H9 (cell line): ENCODE results near the gene TCFL5. TPM values are rescaled to one million over a fixed set of nuclear protein-coding genes. Genes with fewer than 3 reads are reported as not detected.

Experiments used
- DNase-seq: peaks from one replicate; pipeline ENCODE4 v3.0.0-alpha.2; 2017
- H2AFZ ChIP-seq: one replicate; pipeline ENCODE4 v1.6.1; 2013; ENCODE audit warnings: mild to moderate bottlenecking, low read length, control low read depth, moderate library complexity
- H2AK5ac ChIP-seq: 2 replicates; pipeline ENCODE4 v1.6.1; 2013; ENCODE audit warnings: low read length, control low read depth, mixed read lengths; ENCODE audit not compliant: insufficient read length
- H2BK120ac ChIP-seq: one replicate; pipeline ENCODE4 v1.6.1; 2013; ENCODE audit warnings: low read depth, mild to moderate bottlenecking, low read length, control low read depth, inconsistent platforms; ENCODE audit not compliant: poor library complexity, severe bottlenecking
- H2BK12ac ChIP-seq: 2 replicates; pipeline ENCODE4 v1.6.1; 2013; ENCODE audit warnings: low read length, control low read depth, mixed read lengths, low read depth; ENCODE audit not compliant: insufficient read length
- H2BK15ac ChIP-seq: 2 replicates; pipeline ENCODE4 v1.6.1; 2013; ENCODE audit warnings: low read depth, low read length, control low read depth
- H2BK20ac ChIP-seq: one replicate; pipeline ENCODE4 v1.6.1; 2013; ENCODE audit warnings: low read depth, mild to moderate bottlenecking, low read length, control low read depth, inconsistent platforms; ENCODE audit not compliant: poor library complexity, severe bottlenecking
- H2BK5ac ChIP-seq: 2 replicates; pipeline ENCODE4 v1.6.1; 2013; ENCODE audit warnings: low read length, control low read depth, mixed read lengths; ENCODE audit not compliant: insufficient read length
- H3K14ac ChIP-seq: 2 replicates; pipeline ENCODE4 v1.6.1; 2013; ENCODE audit warnings: low read length, control low read depth; ENCODE audit not compliant: insufficient read depth
- H3K18ac ChIP-seq: 2 replicates; pipeline ENCODE4 v1.6.1; 2013; ENCODE audit warnings: low read depth, mild to moderate bottlenecking, mixed read lengths, low read length, control low read depth; ENCODE audit not compliant: insufficient read length
- H3K23ac ChIP-seq: 2 replicates; pipeline ENCODE4 v1.6.1; 2013; ENCODE audit warnings: low read length, control low read depth, mixed read lengths, low read depth; ENCODE audit not compliant: insufficient read length
- H3K23me2 ChIP-seq: 2 replicates; pipeline ENCODE4 v1.6.1; 2013; ENCODE audit warnings: low read depth, mild to moderate bottlenecking, mixed read lengths, low read length, control low read depth; ENCODE audit not compliant: insufficient read length, poor library complexity, severe bottlenecking
- H3K27ac ChIP-seq: 2 replicates; pipeline ENCODE4 v1.5.1; 2013; ENCODE audit warnings: low read length, control low read depth, mixed read lengths, low read depth; ENCODE audit not compliant: insufficient read length
- H3K27me3 ChIP-seq: 2 replicates; pipeline ENCODE4 v1.6.1; 2013; ENCODE audit warnings: low read length, control low read depth, inconsistent platforms; ENCODE audit not compliant: insufficient read depth
- H3K4ac ChIP-seq: 2 replicates; pipeline ENCODE4 v1.6.1; 2013; ENCODE audit warnings: low read depth, mild to moderate bottlenecking, control low read depth, inconsistent platforms, low read length, moderate library complexity
- H3K4me1 ChIP-seq: 2 replicates; pipeline ENCODE4 v1.6.1; 2013; ENCODE audit warnings: low read length, control low read depth, inconsistent platforms; ENCODE audit not compliant: insufficient read depth
- H3K4me2 ChIP-seq: 2 replicates; pipeline ENCODE4 v1.6.1; 2013; ENCODE audit warnings: low read length, control low read depth, mixed read lengths; ENCODE audit not compliant: insufficient read length, insufficient read depth
- H3K56ac ChIP-seq: 2 replicates; pipeline ENCODE4 v1.6.1; 2013; ENCODE audit warnings: low read depth, mild to moderate bottlenecking, mixed read lengths, low read length, control low read depth; ENCODE audit not compliant: insufficient read length
- H3K79me1 ChIP-seq: 2 replicates; pipeline ENCODE4 v1.6.1; 2013; ENCODE audit warnings: low read depth, mild to moderate bottlenecking, moderate library complexity, low read length, control low read depth, inconsistent platforms; ENCODE audit not compliant: insufficient read depth, poor library complexity, severe bottlenecking
- H3K79me2 ChIP-seq: 2 replicates; pipeline ENCODE4 v1.6.1; 2013; ENCODE audit warnings: low read length, control low read depth, inconsistent platforms; ENCODE audit not compliant: insufficient read depth
- H3K9ac ChIP-seq: 2 replicates; pipeline ENCODE4 v1.6.1; 2013; ENCODE audit warnings: low read length, control low read depth, mixed read lengths; ENCODE audit not compliant: insufficient read length; ENCODE audit errors: extremely low read depth
- H3K9me3 ChIP-seq: one replicate; pipeline ENCODE4 v1.6.1; 2013; ENCODE audit warnings: low read depth, low read length, inconsistent platforms; ENCODE audit not compliant: control insufficient read depth
- H3T11ph ChIP-seq: one replicate; pipeline ENCODE4 v1.6.1; 2013; ENCODE audit warnings: mild to moderate bottlenecking, low read length, control low read depth, inconsistent platforms
- H4K20me1 ChIP-seq: one replicate; pipeline ENCODE4 v1.6.1; 2013; ENCODE audit not compliant: control insufficient read depth, insufficient read length, insufficient read depth
- H4K5ac ChIP-seq: 2 replicates; pipeline ENCODE4 v1.6.1; 2013; ENCODE audit warnings: low read depth, mild to moderate bottlenecking, mixed read lengths, low read length, control low read depth; ENCODE audit not compliant: insufficient read length
- H4K8ac ChIP-seq: replicated peaks from 2 replicates; pipeline ENCODE4 v1.6.1; 2013; ENCODE audit warnings: low read length, control low read depth, mixed read lengths, low read depth; ENCODE audit not compliant: insufficient read length
- H4K91ac ChIP-seq: 2 replicates; pipeline ENCODE4 v1.6.1; 2013; ENCODE audit warnings: low read depth, mild to moderate bottlenecking, moderate library complexity, mixed read lengths, low read length, control low read depth; ENCODE audit not compliant: insufficient read length
- H3K27ac Mint-ChIP-seq, 3 experiments: 2 replicates in 2 of 3; 3 replicates in 1 of 3; pipeline ENCODE4 v1.8.0; 2020 to 2021; ENCODE audit warnings: mixed read lengths in 3 of 3, mild to moderate bottlenecking in 1 of 3, moderate library complexity in 1 of 3
- H3K27me3 Mint-ChIP-seq: 2 replicates; pipeline ENCODE4 v1.8.0; 2021; ENCODE audit warnings: low read depth, mild to moderate bottlenecking, moderate library complexity, mixed read lengths
- H3K36me3 Mint-ChIP-seq, 3 experiments: 2 replicates in 2 of 3; 3 replicates in 1 of 3; pipeline ENCODE4 v1.8.0; 2020 to 2021; ENCODE audit warnings: low read depth in 3 of 3, mixed read lengths in 3 of 3; ENCODE audit not compliant: insufficient read depth in 1 of 3
- H3K4me1 Mint-ChIP-seq, 2 experiments: 2 replicates each; pipeline ENCODE4 v1.8.0; 2020; ENCODE audit warnings: mixed read lengths in 2 of 2
- H3K4me3 Mint-ChIP-seq, 2 experiments: 2 replicates in 1 of 2; 3 replicates in 1 of 2; pipeline ENCODE4 v1.8.0; 2020 to 2021; ENCODE audit warnings: mild to moderate bottlenecking in 2 of 2, mixed read lengths in 2 of 2, moderate library complexity in 1 of 2
- H3K9me3 Mint-ChIP-seq, 2 experiments: 2 replicates in 1 of 2; 3 replicates in 1 of 2; pipeline ENCODE4 v1.8.0; 2020; ENCODE audit warnings: mild to moderate bottlenecking in 2 of 2, mixed read lengths in 2 of 2, moderate library complexity in 1 of 2
- CTCF ChIP-seq: fragments of 200-600 bp; sonication (generic); conservative IDR thresholded peaks from 3 replicates; pipeline ENCODE4 v1.8.0; 2021; ENCODE audit warnings: antibody characterized with exemption, mild to moderate bottlenecking
- WGBS: extraction: QIAGEN DNeasy Blood & Tissue Kit; methylation state at CpG from one replicate; pipeline ENCODE4 v1.1.7; 2013; ENCODE audit warnings: missing lambda C conversion rate, low lambda C conversion rate, mixed read lengths; ENCODE audit not compliant: insufficient read length; ENCODE audit errors: extremely low coverage; 5-methylcytosine and 5-hydroxymethylcytosine counted together
- total RNA-seq: library from RNA; stranded (reverse); gene quantifications from 2 replicates; pipeline ENCODE4 v1.2.1, GENCODE V29; 2021

The TCFL5 gene
- total RNA-seq, 1 experiment from 2014 or later, result 16.4 TPM

- H3K23me2 ChIP-seq, result no peaks in the 10 kb centered on the region
- H2AK5ac ChIP-seq, result no peak overlapping the region
- no peak overlapping the region for H3K27ac ChIP-seq
- no peak overlapping the region for H2AFZ ChIP-seq
- H3K4me3 Mint-ChIP-seq, result no peak overlapping the region
- H2BK12ac ChIP-seq, result no peak overlapping the region
- H3K14ac ChIP-seq, result no peak overlapping the region; the same call in 1 of the 2 replicates
- no peak overlapping the region for H3K9ac ChIP-seq
- H3K27ac Mint-ChIP-seq, result no peak overlapping the region
- H3K4me1 Mint-ChIP-seq, result peaks cover 14 to 16% of the 10 kb centered on the region in 2 experiments
- no CpG with 5 or more reads among the region's 9 CpGs for WGBS
- H3K27me3 ChIP-seq, result no peaks in the 10 kb centered on the region
- no peak overlapping the region for H3K4ac ChIP-seq
- H4K8ac ChIP-seq, result no peak overlapping the region
- H3K79me1 ChIP-seq, result no peaks in the 10 kb centered on the region
- H2BK15ac ChIP-seq, result no peak overlapping the region
- no peak overlapping the region for H3K18ac ChIP-seq
- H3K4me2 ChIP-seq, result no peak overlapping the region
- TF ChIP-seq CTCF, result no peak
- H3T11ph ChIP-seq, result no peak overlapping the region
- H4K5ac ChIP-seq, result no peak overlapping the region
- H3K4me1 ChIP-seq, result no peaks in the 10 kb centered on the region
- H2BK20ac ChIP-seq, result no peak overlapping the region
- DNase-seq, result no peak
- no peak overlapping the region for H2BK120ac ChIP-seq
- H4K91ac ChIP-seq, result no peak overlapping the region
- no peaks in the 10 kb centered on the region for H3K9me3 ChIP-seq
- no peaks in the 10 kb centered on the region for H3K79me2 ChIP-seq
- H3K56ac ChIP-seq, result no peak overlapping the region
- no peak overlapping the region for H2BK5ac ChIP-seq
- no peaks in the 10 kb centered on the region for H3K9me3 Mint-ChIP-seq
- no peaks in the 10 kb centered on the region for H4K20me1 ChIP-seq
- no peak overlapping the region for H3K23ac ChIP-seq
- H3K36me3 Mint-ChIP-seq, result peaks cover 67 to 95% (median 73%) of the 10 kb centered on the region in 3 experiments
- H3K27me3 Mint-ChIP-seq, result no peaks in the 10 kb centered on the region
These were observed 28.2 kb upstream of the TCFL5 start for GRCh38 chr20:62889871-62890270.
